HCT116 (cell line): Measurements from ENCODE around the gene CALD1. TPM values are rescaled to one million over a fixed set of nuclear protein-coding genes. Genes with fewer than 3 reads are reported as not detected.

Experiments used
- ATAC-seq: fragments of 200-7000 bp; cut with Tn5 transposase; 2 replicates; pipeline ENCODE4 v1.9.1; 2020; ENCODE audit warnings: mild to moderate bottlenecking, moderate library complexity
- BruUV-seq: library from RNA; stranded (reverse); fragments of 400-500 nt; replicated peaks from 2 replicates; lab custom pipeline; 2021; lab: Mats Ljungman, UMichigan
- CTCF ChIA-PET: fragments of 300-600 bp; sonication (Branson Sonifier 250); formaldehyde crosslinking; loops from one replicate; lab custom pipeline; 2021; ENCODE audit warnings: antibody characterized with exemption; lab: Charles Lee
- POLR2A ChIA-PET: fragments of 300-600, 350-600 bp; sonication (Branson Sonifier 250); formaldehyde crosslinking; loops from one replicate; lab custom pipeline; 2021; ENCODE audit warnings: antibody characterized with exemption; lab: Charles Lee
- RAD21 ChIA-PET, 2 experiments: fragments of 300-600 bp; sonication (Branson Sonifier 250); formaldehyde crosslinking; loops; one replicate each; lab custom pipeline; 2023; ENCODE audit warnings: low total read pairs in 2 of 2; ENCODE audit not compliant: uncharacterized antibody in 2 of 2, unreplicated experiment in 2 of 2, low non-redundant PET in 1 of 2; lab: Charles Lee
- DNase-seq: peaks from one replicate; pipeline ENCODE4 v3.0.0-alpha.2; 2010; ENCODE audit warnings: low read depth, low spot score
- H2AFZ ChIP-seq: fragments of 200-600 bp; shearing (Covaris generic), sonication (generic); 2 replicates; pipeline ENCODE4 v1.6.1; 2017; ENCODE audit warnings: low read depth, mixed run types, mixed read lengths, antibody characterized with exemption, low read length; ENCODE audit not compliant: poor library complexity, severe bottlenecking
- H3K27ac ChIP-seq: 2 replicates; pipeline ENCODE4 v1.5.1; 2012; ENCODE audit warnings: low read depth, low read length
- H3K27me3 ChIP-seq: fragments of 200-600 bp; sonication (generic); 2 replicates; pipeline ENCODE4 v1.6.1; 2016; ENCODE audit warnings: mixed run types, low read length, mixed read lengths; ENCODE audit not compliant: insufficient read depth
- H3K36me3 ChIP-seq, 2 experiments: fragments of 200-500 bp in 1 of 2; fragments of 200-600 bp in 1 of 2; sonication (Bioruptor generic) in 1 of 2; sonication (generic) in 1 of 2; 2 replicates each; pipeline versions ENCODE4 v1.5.1 to v1.6.1; 2014 to 2016; ENCODE audit warnings: low read length in 2 of 2, inconsistent platforms in 1 of 2, mixed read lengths in 1 of 2, mixed run types in 1 of 2; ENCODE audit not compliant: insufficient read depth in 2 of 2, control insufficient read depth in 1 of 2
- H3K4me1 ChIP-seq, 2 experiments: fragments of 200-600 bp in 1 of 2; sonication (generic) in 1 of 2; 2 replicates each; pipeline versions ENCODE4 v1.5.1 to v1.6.1; 2012 to 2017; ENCODE audit warnings: low read length in 2 of 2, inconsistent platforms in 1 of 2, mild to moderate bottlenecking in 1 of 2, mixed read lengths in 1 of 2, mixed run types in 1 of 2, moderate library complexity in 1 of 2; ENCODE audit not compliant: insufficient read depth in 2 of 2, control insufficient read depth in 1 of 2
- H3K4me2 ChIP-seq: fragments of 200-600 bp; sonication (generic); 2 replicates; pipeline ENCODE4 v1.6.1; 2017; ENCODE audit warnings: mixed run types, low read length, mixed read lengths
- H3K4me3 ChIP-seq, 2 experiments: fragments of 200-600 bp in 1 of 2; sonication (generic) in 1 of 2; replicated peaks in 1 of 2; 2 replicates each; pipeline ENCODE4 v1.5.1; 2011 to 2016; ENCODE audit warnings: low read length in 2 of 2, control low read depth in 1 of 2, low read depth in 1 of 2, mild to moderate bottlenecking in 1 of 2, mixed read lengths in 1 of 2, mixed run types in 1 of 2
- H3K79me2 ChIP-seq: fragments of 200-600 bp; sonication (generic); 2 replicates; pipeline ENCODE4 v1.6.1; 2017; ENCODE audit warnings: mild to moderate bottlenecking, mixed run types, low read length, moderate library complexity, mixed read lengths; ENCODE audit not compliant: insufficient read depth
- H3K9ac ChIP-seq: fragments of 200-600 bp; sonication (generic); 2 replicates; pipeline ENCODE4 v1.6.1; 2016; ENCODE audit warnings: low read length, mixed read lengths
- H3K9me2 ChIP-seq: fragments of 200-600 bp; sonication (generic), shearing (Covaris generic); 2 replicates; pipeline ENCODE4 v1.6.1; 2017; ENCODE audit warnings: mixed run types, mild to moderate bottlenecking, moderate library complexity; ENCODE audit not compliant: insufficient read depth
- H3K9me3 ChIP-seq, 2 experiments: fragments of 200-500 bp in 1 of 2; fragments of 200-600 bp in 1 of 2; sonication (Bioruptor generic) in 1 of 2; sonication (generic) in 1 of 2; 2 replicates each; pipeline ENCODE4 v1.6.1; 2014 to 2017; ENCODE audit warnings: low read length in 2 of 2, mixed read lengths in 2 of 2, inconsistent platforms in 1 of 2, low read depth in 1 of 2, mild to moderate bottlenecking in 1 of 2, mixed run types in 1 of 2, moderate library complexity in 1 of 2; ENCODE audit not compliant: control insufficient read depth in 1 of 2, insufficient read depth in 1 of 2
- H4K20me1 ChIP-seq: fragments of 200-600 bp; sonication (generic), shearing (Covaris generic); 2 replicates; pipeline ENCODE4 v1.6.1; 2017; ENCODE audit warnings: mixed run types, mild to moderate bottlenecking, moderate library complexity; ENCODE audit not compliant: insufficient read depth
- ATF3 ChIP-seq: IDR thresholded peaks from 2 replicates; pipeline ENCODE4 v1.6.1; 2012
- CBX3 ChIP-seq: IDR thresholded peaks from 2 replicates; pipeline ENCODE4 v1.6.1; 2012; ENCODE audit warnings: low read depth
- CEBPB ChIP-seq: IDR thresholded peaks from 2 replicates; pipeline ENCODE4 v1.6.1; 2012; ENCODE audit warnings: low read depth
- ELF1 ChIP-seq: IDR thresholded peaks from 2 replicates; pipeline ENCODE4 v1.6.1; 2012; ENCODE audit warnings: low read depth, borderline replicate concordance
- EZH2 ChIP-seq: fragments of 200-600 bp; sonication (generic); IDR thresholded peaks from 2 replicates; pipeline ENCODE4 v1.6.1; 2017; ENCODE audit warnings: antibody characterized with exemption, mixed run types
- FOSL1 ChIP-seq: IDR thresholded peaks from 2 replicates; pipeline ENCODE4 v1.6.1; 2012; ENCODE audit warnings: low read depth
- JUND ChIP-seq: IDR thresholded peaks from 2 replicates; pipeline ENCODE4 v1.6.1; 2012
- MAX ChIP-seq: IDR thresholded peaks from 2 replicates; pipeline ENCODE4 v1.6.1; 2012
- POLR2A ChIP-seq: IDR thresholded peaks from 2 replicates; pipeline ENCODE4 v1.7.0; 2011; ENCODE audit warnings: borderline replicate concordance; ENCODE audit not compliant: insufficient read depth, insufficient read length; ENCODE audit errors: extremely low read depth
- POLR2AphosphoS5 ChIP-seq: IDR thresholded peaks from 2 replicates; pipeline ENCODE4 v1.6.1; 2011; ENCODE audit warnings: mild to moderate bottlenecking, low read depth, low read length, moderate library complexity
- REST ChIP-seq: IDR thresholded peaks from 2 replicates; pipeline ENCODE4 v1.6.1; 2012; ENCODE audit warnings: low read depth
- SIN3A ChIP-seq: IDR thresholded peaks from 2 replicates; pipeline ENCODE4 v1.6.1; 2012; ENCODE audit warnings: low read depth
- SP1 ChIP-seq: IDR thresholded peaks from 2 replicates; pipeline ENCODE4 v1.6.1; 2012; ENCODE audit warnings: low read depth
- SRF ChIP-seq: IDR thresholded peaks from 2 replicates; pipeline ENCODE4 v1.6.1; 2012; ENCODE audit warnings: low read depth
- TCF7L2 ChIP-seq: IDR thresholded peaks from 2 replicates; pipeline ENCODE4 v1.7.0; 2011; ENCODE audit warnings: borderline replicate concordance, inconsistent platforms; ENCODE audit not compliant: insufficient read depth, insufficient read length; ENCODE audit errors: extremely low read depth
- YY1 ChIP-seq: IDR thresholded peaks from 2 replicates; pipeline ENCODE4 v1.6.1; 2011; ENCODE audit warnings: low read length, low read depth, moderate library complexity, mild to moderate bottlenecking; ENCODE audit not compliant: insufficient replicate concordance; ENCODE audit errors: extremely low read depth
- ZBTB33 ChIP-seq: IDR thresholded peaks from 2 replicates; pipeline ENCODE4 v1.6.1; 2011; ENCODE audit warnings: mild to moderate bottlenecking, low read length, moderate library complexity; ENCODE audit not compliant: insufficient replicate concordance; ENCODE audit errors: extremely low read depth
- ZFX ChIP-seq: fragments of 450-650 bp; IDR thresholded peaks from 2 replicates; pipeline ENCODE4 v1.6.1; 2017
- ZNF274 ChIP-seq: fragments of 200-500 bp; sonication (Bioruptor generic); IDR thresholded peaks from 2 replicates; pipeline ENCODE4 v1.6.1; 2014; ENCODE audit warnings: mild to moderate bottlenecking, low read depth, low read length, inconsistent platforms
- intact Hi-C: fragments of 100-400 bp; cut with micrococcal nuclease; formaldehyde crosslinking; loops from 2 replicates; pipeline ENCODE4 v1.10.0; 2022
- total RNA-seq: library from RNA; stranded (reverse); gene quantifications from one replicate; pipeline ENCODE4 v1.2.1, GENCODE V29; 2021; ENCODE audit not compliant: unreplicated experiment
- TF ChIP-seq, protein P1 (sequence below), 3 experiments: fragments of 200-600 bp in 1 of 3; sonication (generic) in 1 of 3; IDR thresholded peaks in 2 of 3; conservative IDR thresholded peaks in 1 of 3; 2 replicates each; pipeline ENCODE4 v1.5.1; 2012 to 2017; ENCODE audit warnings: low read depth in 2 of 3, low read length in 2 of 3, antibody characterized with exemption in 1 of 3, borderline replicate concordance in 1 of 3, control low read depth in 1 of 3, mild to moderate bottlenecking in 1 of 3, mixed read lengths in 1 of 3, mixed run types in 1 of 3, moderate library complexity in 1 of 3; ENCODE audit not compliant: insufficient read depth in 1 of 3

Gene CALD1
- total RNA-seq, 1 experiment from 2014 or later = 66.8 TPM

DNA sequence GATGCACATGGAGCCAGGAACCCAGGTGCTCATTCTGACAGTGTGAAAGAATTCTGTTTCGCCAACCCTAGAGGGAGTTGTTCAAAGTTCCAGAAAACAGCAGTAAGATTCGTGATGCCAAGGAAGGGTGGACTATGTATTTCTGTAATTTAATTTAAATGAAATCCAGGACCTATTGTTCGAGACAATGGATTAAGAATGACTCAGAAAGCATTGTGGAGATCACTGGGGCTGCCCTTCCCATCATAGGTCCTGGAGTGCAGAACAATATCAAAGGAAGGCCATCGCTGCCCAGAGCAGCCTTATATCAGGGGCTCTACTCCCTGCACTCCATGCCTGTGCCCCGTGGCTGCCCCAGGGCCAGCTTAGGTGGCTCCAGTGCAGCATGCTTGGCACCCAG is 32.1 kb upstream of the CALD1 start:
- ChIA-PET CTCF (no interaction called here), RAD21 (no interaction called here), POLR2A (no interaction called here)
- no peak overlapping the region for H3K27ac ChIP-seq
- H3K4me3 ChIP-seq = no peak overlapping the region
- no peak for TF ChIP-seq ELF1
- TF ChIP-seq ATF3 = no peak
- TF ChIP-seq POLR2AphosphoS5 = no peak
- TF ChIP-seq FOSL1 = no peak
- no peak for TF ChIP-seq ZNF274
- TF ChIP-seq CEBPB = no peak
- no peak for TF ChIP-seq YY1
- TF ChIP-seq MAX = no peak
- no peak for TF ChIP-seq ZBTB33
- TF ChIP-seq SIN3A = no peak
- no peak for TF ChIP-seq ZFX
- TF ChIP-seq EZH2 = no peak
- no peak for TF ChIP-seq SRF
- TF ChIP-seq POLR2A = no peak
- no peak for TF ChIP-seq TCF7L2
- no peak for TF ChIP-seq REST
- no peak for TF ChIP-seq JUND
- TF ChIP-seq, protein P1, sequence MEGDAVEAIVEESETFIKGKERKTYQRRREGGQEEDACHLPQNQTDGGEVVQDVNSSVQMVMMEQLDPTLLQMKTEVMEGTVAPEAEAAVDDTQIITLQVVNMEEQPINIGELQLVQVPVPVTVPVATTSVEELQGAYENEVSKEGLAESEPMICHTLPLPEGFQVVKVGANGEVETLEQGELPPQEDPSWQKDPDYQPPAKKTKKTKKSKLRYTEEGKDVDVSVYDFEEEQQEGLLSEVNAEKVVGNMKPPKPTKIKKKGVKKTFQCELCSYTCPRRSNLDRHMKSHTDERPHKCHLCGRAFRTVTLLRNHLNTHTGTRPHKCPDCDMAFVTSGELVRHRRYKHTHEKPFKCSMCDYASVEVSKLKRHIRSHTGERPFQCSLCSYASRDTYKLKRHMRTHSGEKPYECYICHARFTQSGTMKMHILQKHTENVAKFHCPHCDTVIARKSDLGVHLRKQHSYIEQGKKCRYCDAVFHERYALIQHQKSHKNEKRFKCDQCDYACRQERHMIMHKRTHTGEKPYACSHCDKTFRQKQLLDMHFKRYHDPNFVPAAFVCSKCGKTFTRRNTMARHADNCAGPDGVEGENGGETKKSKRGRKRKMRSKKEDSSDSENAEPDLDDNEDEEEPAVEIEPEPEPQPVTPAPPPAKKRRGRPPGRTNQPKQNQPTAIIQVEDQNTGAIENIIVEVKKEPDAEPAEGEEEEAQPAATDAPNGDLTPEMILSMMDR (IDR thresholded peaks at IDR 0.05 in 2 of 3, conservative IDR thresholded peaks at IDR 0.05 in 1 of 3; ENCODE audit: borderline replicate concordance in 1 of 3, insufficient read depth in 1 of 3, low read depth in 2 of 3, low read length in 2 of 3) = no peak
- TF ChIP-seq CBX3 = no peak
- no peak for TF ChIP-seq SP1
- no peak for ATAC-seq
- H3K36me3 ChIP-seq = no peaks in the 10 kb centered on the region
- no peaks in the 10 kb centered on the region for H3K9me3 ChIP-seq
- no peaks in the 10 kb centered on the region for H4K20me1 ChIP-seq
- no peaks in the 10 kb centered on the region for H3K4me1 ChIP-seq
- intact Hi-C loops = no loop called here
- BruUV-seq = no TSS peak
- no peak for DNase-seq
- H3K27me3 ChIP-seq = no peaks in the 10 kb centered on the region
- H3K4me2 ChIP-seq = no peak overlapping the region
- H3K79me2 ChIP-seq = no peaks in the 10 kb centered on the region
- no peaks in the 10 kb centered on the region for H3K9me2 ChIP-seq
- H2AFZ ChIP-seq = no peak overlapping the region
- no peak overlapping the region for H3K9ac ChIP-seq
